GM12872 (cell line): ENCODE results near the gene CACNB4.

Source experiments
- TF ChIP-seq, protein P1 (sequence below): IDR thresholded peaks from 3 replicates; pipeline ENCODE4 v1.5.1; 2011; ENCODE audit warnings: low read depth, mild to moderate bottlenecking, low read length, moderate library complexity; ENCODE audit not compliant: insufficient read depth

The CACNB4 gene

DNA sequence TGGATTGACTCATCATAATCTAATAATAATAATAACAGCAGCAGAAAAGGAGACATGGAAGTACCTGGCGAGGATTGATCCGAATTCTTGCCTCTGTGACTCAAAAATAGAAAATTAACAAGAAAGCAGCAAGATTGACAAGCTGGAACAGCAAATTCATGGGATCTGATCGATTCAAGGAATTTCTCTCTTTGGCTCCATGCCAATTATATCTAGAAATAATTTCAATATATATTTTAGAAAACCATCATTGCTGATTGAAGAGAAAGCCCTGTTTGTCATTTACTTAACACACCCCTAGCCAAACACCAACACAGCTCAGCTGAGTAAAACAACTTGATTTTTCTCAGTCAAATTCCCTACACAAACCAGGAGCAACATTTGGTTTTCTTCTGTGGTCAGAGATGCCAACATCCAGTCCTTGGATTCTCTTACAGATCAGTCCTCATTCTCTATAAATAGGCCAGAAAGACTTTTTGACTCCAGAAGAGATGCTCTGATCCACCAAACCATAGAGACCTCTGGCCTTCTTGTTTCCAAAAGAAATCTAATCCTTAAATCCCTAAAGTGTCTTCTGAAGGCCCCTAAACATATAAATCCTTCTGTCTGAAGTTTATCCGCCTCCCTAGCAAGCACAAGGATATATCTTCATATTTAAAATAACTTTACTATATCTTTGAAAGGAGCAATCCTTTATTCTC lies 129.9 kb downstream of the CACNB4 start:
- TF ChIP-seq, protein P1, sequence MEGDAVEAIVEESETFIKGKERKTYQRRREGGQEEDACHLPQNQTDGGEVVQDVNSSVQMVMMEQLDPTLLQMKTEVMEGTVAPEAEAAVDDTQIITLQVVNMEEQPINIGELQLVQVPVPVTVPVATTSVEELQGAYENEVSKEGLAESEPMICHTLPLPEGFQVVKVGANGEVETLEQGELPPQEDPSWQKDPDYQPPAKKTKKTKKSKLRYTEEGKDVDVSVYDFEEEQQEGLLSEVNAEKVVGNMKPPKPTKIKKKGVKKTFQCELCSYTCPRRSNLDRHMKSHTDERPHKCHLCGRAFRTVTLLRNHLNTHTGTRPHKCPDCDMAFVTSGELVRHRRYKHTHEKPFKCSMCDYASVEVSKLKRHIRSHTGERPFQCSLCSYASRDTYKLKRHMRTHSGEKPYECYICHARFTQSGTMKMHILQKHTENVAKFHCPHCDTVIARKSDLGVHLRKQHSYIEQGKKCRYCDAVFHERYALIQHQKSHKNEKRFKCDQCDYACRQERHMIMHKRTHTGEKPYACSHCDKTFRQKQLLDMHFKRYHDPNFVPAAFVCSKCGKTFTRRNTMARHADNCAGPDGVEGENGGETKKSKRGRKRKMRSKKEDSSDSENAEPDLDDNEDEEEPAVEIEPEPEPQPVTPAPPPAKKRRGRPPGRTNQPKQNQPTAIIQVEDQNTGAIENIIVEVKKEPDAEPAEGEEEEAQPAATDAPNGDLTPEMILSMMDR = no peak

DNA sequence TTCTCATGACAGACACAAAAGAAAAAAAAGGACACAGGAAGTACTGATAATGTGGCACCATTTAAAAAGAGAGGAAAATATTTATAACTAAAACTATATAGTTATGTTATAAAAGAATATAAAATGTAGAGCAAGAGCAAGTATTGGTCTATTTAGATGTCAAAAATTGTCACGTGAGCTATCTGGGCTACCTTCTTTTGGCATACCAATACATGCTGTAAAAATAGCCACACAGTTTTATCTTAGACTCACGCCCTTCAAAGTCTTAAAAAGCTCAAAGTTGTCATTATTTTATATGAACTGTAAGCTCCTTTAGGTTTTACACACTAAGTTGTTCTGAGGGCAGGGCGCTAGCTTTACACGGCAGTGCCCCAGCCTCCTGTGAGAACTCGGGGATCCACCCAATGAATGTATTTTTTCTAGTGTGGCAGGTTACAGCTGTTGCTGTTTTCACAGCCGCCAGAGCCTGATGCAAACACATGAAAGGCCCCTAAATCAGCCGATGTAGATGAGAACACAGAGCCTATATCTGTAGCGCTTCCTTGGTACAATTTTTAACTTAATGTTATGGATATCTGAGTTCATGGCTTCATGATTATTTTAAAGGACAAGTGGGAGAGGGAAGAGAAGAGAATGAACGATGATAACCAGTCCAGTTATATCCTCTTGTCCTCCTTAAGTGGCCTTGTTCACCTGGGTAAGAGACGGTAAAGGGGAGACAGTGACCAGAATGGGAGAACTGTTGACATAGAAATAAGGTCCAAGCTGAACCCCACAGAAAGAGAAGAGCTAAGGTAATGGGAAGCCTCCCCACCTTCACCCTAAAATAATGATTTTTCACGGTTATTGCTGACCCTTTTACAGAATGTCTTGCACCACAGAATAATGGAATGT lies 130.8 kb downstream of the CACNB4 start:
- TF ChIP-seq, protein P1 = no peak

DNA sequence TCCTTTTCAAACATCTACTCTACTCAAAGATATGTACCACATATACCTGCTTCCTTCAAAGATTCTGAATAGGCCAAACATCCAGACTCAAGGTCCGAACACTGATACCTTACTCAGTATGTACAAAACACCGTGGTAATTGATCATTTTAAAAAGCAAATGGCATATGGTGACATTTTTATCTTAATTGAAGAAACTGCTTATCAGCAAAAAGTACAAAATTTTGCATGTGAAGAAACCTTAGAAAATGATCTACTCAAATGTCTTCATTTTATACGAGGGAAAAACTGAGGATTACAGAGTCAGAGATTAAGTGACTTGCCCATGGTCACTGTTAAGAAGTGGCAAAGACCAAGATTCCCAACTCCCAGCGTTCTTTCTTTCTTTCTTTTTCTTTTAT lies 133.0 kb downstream of the CACNB4 start:
- TF ChIP-seq, protein P1 = no peak

DNA sequence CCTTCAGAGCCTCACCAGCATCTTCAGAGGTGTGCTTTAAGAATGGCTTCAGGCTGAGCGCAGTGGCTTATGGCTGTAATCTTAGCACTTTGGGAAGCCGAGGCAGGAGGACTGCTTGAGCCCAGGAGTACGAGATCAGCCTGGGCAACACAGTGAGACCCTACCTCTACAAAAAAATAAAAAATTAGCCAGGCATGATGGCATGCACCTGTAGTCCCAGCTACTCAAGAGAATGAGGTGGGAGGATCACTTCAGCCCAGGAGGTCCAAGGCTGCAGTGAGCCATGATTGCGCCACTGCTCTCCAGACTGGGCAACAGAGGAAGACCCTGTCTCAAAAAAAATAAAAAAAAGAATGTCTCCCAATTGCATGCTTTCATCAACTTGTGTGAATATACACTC lies 137.3 kb downstream of the CACNB4 start:
- TF ChIP-seq, protein P1 = no peak

DNA sequence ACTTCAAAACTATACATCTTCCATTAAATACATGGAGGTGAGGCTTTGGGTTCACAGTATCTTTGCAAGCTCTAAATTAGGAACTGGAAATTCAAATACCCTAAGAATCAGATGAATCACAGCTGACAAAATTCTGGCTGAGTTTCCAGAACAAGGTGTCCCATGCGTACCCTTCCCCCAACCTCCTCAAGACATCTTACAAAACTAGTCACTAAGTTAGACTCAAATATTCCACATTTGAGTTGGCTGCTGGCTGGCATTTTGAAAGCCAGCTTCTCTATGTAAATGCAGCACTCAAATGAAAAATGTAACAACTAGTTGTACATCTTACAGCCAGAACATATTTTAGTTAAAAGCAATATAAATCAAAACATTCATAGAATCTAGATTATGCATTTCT lies 139.6 kb downstream of the CACNB4 start:
- TF ChIP-seq, protein P1 = no peak

DNA sequence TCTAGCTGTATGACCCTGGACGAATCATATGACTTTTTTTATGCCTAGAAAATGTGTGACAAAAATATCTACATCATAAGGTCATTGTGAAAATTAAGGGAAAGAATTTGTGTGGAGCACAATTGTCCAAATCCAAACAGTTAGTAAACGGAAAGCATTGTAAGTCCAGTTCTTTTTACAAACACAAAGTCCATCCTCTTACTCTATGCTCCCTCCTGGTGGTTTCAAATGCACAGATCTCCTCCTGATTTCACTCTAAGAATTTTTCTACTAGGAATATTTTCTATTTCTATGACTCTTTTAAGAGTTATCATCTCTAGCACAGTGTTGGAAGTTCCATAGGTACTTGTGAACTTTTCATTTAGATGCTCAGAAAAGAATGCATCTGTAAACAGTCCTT lies 145.4 kb downstream of the CACNB4 start:
- TF ChIP-seq, protein P1 = no peak

DNA sequence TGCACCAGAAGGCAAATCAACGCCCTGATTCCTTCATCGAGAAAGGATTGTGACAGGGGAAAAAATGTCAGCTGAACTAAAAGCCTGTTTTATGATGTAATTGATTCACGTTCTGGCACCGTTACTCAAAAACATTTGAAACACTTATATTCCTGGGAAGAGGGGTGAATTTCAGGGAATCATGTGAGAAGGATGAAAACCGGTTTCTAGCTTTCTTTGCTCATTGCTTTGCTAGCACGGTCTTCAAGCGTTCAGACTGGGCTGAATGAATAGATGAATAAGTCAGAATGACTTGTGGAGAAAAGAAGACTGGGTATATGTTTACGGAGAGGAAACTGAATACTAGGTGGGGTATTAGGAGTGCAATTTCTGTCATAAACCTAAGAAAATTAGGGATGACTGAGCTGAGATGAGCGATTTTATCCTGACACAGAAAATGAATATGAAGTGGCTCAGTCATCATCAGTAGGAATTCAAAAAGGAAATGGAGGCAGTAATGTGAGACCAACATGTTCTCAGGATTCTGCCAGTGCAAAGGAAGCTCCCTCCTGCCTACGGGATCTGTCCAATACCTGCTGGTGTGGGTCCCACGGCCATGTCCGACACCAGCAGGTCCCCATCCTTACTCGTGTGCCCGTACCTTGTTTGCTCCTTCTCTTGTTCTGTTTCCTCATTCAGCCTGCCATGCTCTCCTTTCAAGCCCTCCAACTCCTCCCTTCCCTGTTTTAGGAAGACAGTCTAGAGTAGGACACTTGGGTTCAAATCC lies 146.0 kb downstream of the CACNB4 start:
- TF ChIP-seq, protein P1 = no peak
